ENCODE data around the gene GREM1. TPM values are rescaled to one million over a fixed set of nuclear protein-coding genes. Genes with fewer than 3 reads are reported as not detected.

Gene GREM1
- total RNA-seq, 6 donors from 2014 or later = under 0.01 to 3.9 (median 0.97) TPM; not detected in 2

Other genes with a start within 250 kb of the GREM1 start
- gene GOLGA8N, start 124.5 kb upstream of the GREM1 start, total RNA-seq = 10 to 100 TPM in 4 of 6 donors, 1 to 10 TPM in 2; 5.9 to 58.7 (median 14.6) TPM
- gene ARHGAP11A, start 102.5 kb upstream of the GREM1 start, total RNA-seq = 1 to 10 TPM; 2.1 to 4.8 (median 3.9) TPM
- 1 to 10 TPM in 1 of 6 donors, under 1 TPM in 2, not detected in 3; 0.61 to 1.7 (median 0.97) TPM for gene SCG5, start 76.3 kb upstream of the GREM1 start, total RNA-seq

Data from upper lobe of left lung (tissue), 6 donors.